ENCODE measurements around the gene SF3A1. TPM values are rescaled to one million over a fixed set of nuclear protein-coding genes. Genes with fewer than 3 reads are reported as not detected.

SF3A1 gene
- total and polyA plus RNA-seq, 9 of the 15 experiments (the other 6 are each of a cell fraction or from before 2014, with no cell fraction given), result 6.7 to 228 (median 13.0) TPM

GRCh38 chr22:30356449-30357235, at the start of gene SF3A1, which contains the start of gene CCDC157 (continued):
- TF ChIP-seq TOE1 (IDR thresholded peaks at IDR 0.05; ENCODE audit: borderline replicate concordance) (no peak), TOE1 (CRISPR knock-in tag; IDR thresholded peaks at IDR 0.05; ENCODE audit: borderline replicate concordance, low read depth) (no peak), BCOR (IDR thresholded peaks at IDR 0.05) (no peak), ZBTB17 (CRISPR knock-in tag; IDR thresholded peaks at IDR 0.05) (no peak), RBFOX2 (IDR thresholded peaks at IDR 0.05; ENCODE audit: low read depth, low read length) (peak; percentile 96), ZNF655 (CRISPR knock-in tag; IDR thresholded peaks at IDR 0.05) (no peak), ZNF79 (CRISPR knock-in tag; IDR thresholded peaks at IDR 0.05; ENCODE audit: low read depth) (no peak), SMARCC2 (IDR thresholded peaks at IDR 0.05; ENCODE audit: low read depth) (no peak), KDM1A (IDR thresholded peaks at IDR 0.05) (no peak), ZNF77 (CRISPR knock-in tag; IDR thresholded peaks at IDR 0.05) (no peak), HEY1 (CRISPR knock-in tag; IDR thresholded peaks at IDR 0.05; ENCODE audit: borderline replicate concordance) (no peak), FOXA3 (CRISPR knock-in tag; conservative IDR thresholded peaks at IDR 0.05 in 1 of 2, IDR thresholded peaks at IDR 0.05 in 1 of 2) (no peak), HMG20B (CRISPR knock-in tag; IDR thresholded peaks at IDR 0.05) (no peak), HCFC1 (IDR thresholded peaks at IDR 0.05; ENCODE audit: low read depth, low read length) (peak; percentile 82), ZNF324 (CRISPR knock-in tag; IDR thresholded peaks at IDR 0.05) (no peak), ZNF449 (CRISPR knock-in tag; IDR thresholded peaks at IDR 0.05) (no peak), SREBF2 (CRISPR knock-in tag; IDR thresholded peaks at IDR 0.05) (no peak), MBD2 (IDR thresholded peaks at IDR 0.05; ENCODE audit: borderline replicate concordance, low read depth) (peak; percentile 63; the same call in 1 of the 2 replicates), ZNF551 (CRISPR knock-in tag; IDR thresholded peaks at IDR 0.05) (no peak), CBFB (CRISPR knock-in tag; IDR thresholded peaks at IDR 0.05) (no peak; the same call in 1 of the 2 replicates), CBFA2T3 (IDR thresholded peaks at IDR 0.05) (no peak), ETS1 (conservative IDR thresholded peaks at IDR 0.05; ENCODE audit: control insufficient read depth, low read depth, low read length) (peak; percentile 46), ZNF175 (CRISPR knock-in tag; IDR thresholded peaks at IDR 0.05; ENCODE audit: low read depth) (no peak), NCOA2 (IDR thresholded peaks at IDR 0.05; ENCODE audit: partially characterized antibody in 2 of 2) (no peak), NFATC3 (IDR thresholded peaks at IDR 0.05) (no peak), ERF (CRISPR knock-in tag; IDR thresholded peaks at IDR 0.05) (no peak)

Data from K562 (cell line).